OCI-LY3 (cell line): ENCODE results near the gene C2orf80.

Experiments
- CTCF ChIP-seq: fragments of 200-600, 300-600 bp; sonication (generic); IDR thresholded peaks from 2 replicates; pipeline ENCODE4 v1.5.1; 2014; ENCODE audit warnings: antibody characterized with exemption, low read length, low read depth
- EZH2phosphoT487 ChIP-seq: fragments of 200-600 bp; shearing (Covaris generic); IDR thresholded peaks from 2 replicates; pipeline ENCODE4 v1.6.1; 2018; ENCODE audit warnings: antibody characterized with exemption, mixed run types, low read depth

- TF ChIP-seq CTCF = no peak
- TF ChIP-seq EZH2phosphoT487 = no peak
These were observed 18.7 kb upstream of the C2orf80 start for GRCh38 chr2:208208335-208209085.
